Measurements from ENCODE around the gene NTM.

Gene NTM

GRCh38 chr11:131690776-131691175 is 320.4 kb downstream of the NTM start:
- Histone ChIP-seq H3K9me3 (ENCODE audit: control insufficient read depth, low read length) (no peaks in the 10 kb centered on the region), H3K4me1 (ENCODE audit: control insufficient read depth, insufficient read depth, low read length, poor library complexity, severe bottlenecking) (no peaks in the 10 kb centered on the region), H3K36me3 (ENCODE audit: control insufficient read depth, insufficient read depth, low read length) (no peaks in the 10 kb centered on the region), H3K4me3 (ENCODE audit: insufficient read depth, low read depth, low read length, poor library complexity, severe bottlenecking) (no peak overlapping the region), H3K27ac (ENCODE audit: insufficient read depth, low read length, poor library complexity, severe bottlenecking) (no peak overlapping the region), H3K27me3 (replicated peaks; ENCODE audit: control insufficient read depth, insufficient read depth, low read length, poor library complexity, severe bottlenecking) (no peaks in the 10 kb centered on the region)
- DNase-seq = no peak

GRCh38 chr11:131691181-131692041 is 321.0 kb downstream of the NTM start:
- Histone ChIP-seq H3K4me3 (ENCODE audit: insufficient read depth, low read depth, low read length, poor library complexity, severe bottlenecking) (no peak overlapping the region), H3K4me1 (ENCODE audit: control insufficient read depth, insufficient read depth, low read length, poor library complexity, severe bottlenecking) (no peaks in the 10 kb centered on the region), H3K27ac (ENCODE audit: insufficient read depth, low read length, poor library complexity, severe bottlenecking) (no peak overlapping the region), H3K27me3 (replicated peaks; ENCODE audit: control insufficient read depth, insufficient read depth, low read length, poor library complexity, severe bottlenecking) (no peaks in the 10 kb centered on the region), H3K36me3 (ENCODE audit: control insufficient read depth, insufficient read depth, low read length) (no peaks in the 10 kb centered on the region), H3K9me3 (ENCODE audit: control insufficient read depth, low read length) (no peaks in the 10 kb centered on the region)
- DNase-seq = no peak

DNA sequence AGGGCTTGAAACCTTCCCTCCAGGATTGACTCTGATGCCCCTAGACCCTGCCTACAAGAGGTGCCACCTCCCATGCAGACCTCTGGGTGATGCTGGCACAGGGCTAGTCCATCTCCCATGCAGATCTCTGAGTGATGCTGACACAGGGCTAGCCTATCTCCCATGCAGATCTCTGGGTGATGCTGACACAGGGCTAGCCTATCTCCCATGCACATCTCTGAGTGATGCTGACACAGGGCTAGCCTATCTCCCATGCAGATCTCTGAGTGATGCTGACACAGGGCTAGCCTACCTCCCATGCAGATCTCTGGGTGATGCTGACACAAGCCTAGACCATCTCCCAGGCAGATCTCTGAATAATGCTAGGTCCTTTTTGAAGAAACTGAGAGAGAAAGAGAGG is 321.7 kb downstream of the NTM start:
- no peaks in the 10 kb centered on the region for H3K36me3 ChIP-seq (ENCODE audit: control insufficient read depth, insufficient read depth, low read length)
- DNase-seq = no peak
- H3K27ac ChIP-seq (ENCODE audit: insufficient read depth, low read length, poor library complexity, severe bottlenecking) = no peak overlapping the region
- no peak overlapping the region for H3K4me3 ChIP-seq (ENCODE audit: insufficient read depth, low read depth, low read length, poor library complexity, severe bottlenecking)
- no peaks in the 10 kb centered on the region for H3K9me3 ChIP-seq (ENCODE audit: control insufficient read depth, low read length)
- H3K4me1 ChIP-seq (ENCODE audit: control insufficient read depth, insufficient read depth, low read length, poor library complexity, severe bottlenecking) = no peaks in the 10 kb centered on the region
- H3K27me3 ChIP-seq (replicated peaks; ENCODE audit: control insufficient read depth, insufficient read depth, low read length, poor library complexity, severe bottlenecking) = no peaks in the 10 kb centered on the region

- Histone ChIP-seq H3K27ac (ENCODE audit: insufficient read depth, low read length, poor library complexity, severe bottlenecking) (no peak overlapping the region), H3K4me1 (ENCODE audit: control insufficient read depth, insufficient read depth, low read length, poor library complexity, severe bottlenecking) (no peaks in the 10 kb centered on the region), H3K36me3 (ENCODE audit: control insufficient read depth, insufficient read depth, low read length) (no peaks in the 10 kb centered on the region), H3K27me3 (replicated peaks; ENCODE audit: control insufficient read depth, insufficient read depth, low read length, poor library complexity, severe bottlenecking) (no peaks in the 10 kb centered on the region), H3K4me3 (ENCODE audit: insufficient read depth, low read depth, low read length, poor library complexity, severe bottlenecking) (no peak overlapping the region), H3K9me3 (ENCODE audit: control insufficient read depth, low read length) (no peaks in the 10 kb centered on the region)
- no peak for DNase-seq
Measured at GRCh38 chr11:131692961-131693360, 322.5 kb downstream of the NTM start.

- DNase-seq = no peak
- Histone ChIP-seq H3K36me3 (ENCODE audit: control insufficient read depth, insufficient read depth, low read length) (no peaks in the 10 kb centered on the region), H3K9me3 (ENCODE audit: control insufficient read depth, low read length) (no peaks in the 10 kb centered on the region), H3K4me1 (ENCODE audit: control insufficient read depth, insufficient read depth, low read length, poor library complexity, severe bottlenecking) (no peaks in the 10 kb centered on the region), H3K4me3 (ENCODE audit: insufficient read depth, low read depth, low read length, poor library complexity, severe bottlenecking) (no peak overlapping the region), H3K27me3 (replicated peaks; ENCODE audit: control insufficient read depth, insufficient read depth, low read length, poor library complexity, severe bottlenecking) (no peaks in the 10 kb centered on the region), H3K27ac (ENCODE audit: insufficient read depth, low read length, poor library complexity, severe bottlenecking) (no peak overlapping the region)
Measured at GRCh38 chr11:131693756-131694155, 323.3 kb downstream of the NTM start.

DNA sequence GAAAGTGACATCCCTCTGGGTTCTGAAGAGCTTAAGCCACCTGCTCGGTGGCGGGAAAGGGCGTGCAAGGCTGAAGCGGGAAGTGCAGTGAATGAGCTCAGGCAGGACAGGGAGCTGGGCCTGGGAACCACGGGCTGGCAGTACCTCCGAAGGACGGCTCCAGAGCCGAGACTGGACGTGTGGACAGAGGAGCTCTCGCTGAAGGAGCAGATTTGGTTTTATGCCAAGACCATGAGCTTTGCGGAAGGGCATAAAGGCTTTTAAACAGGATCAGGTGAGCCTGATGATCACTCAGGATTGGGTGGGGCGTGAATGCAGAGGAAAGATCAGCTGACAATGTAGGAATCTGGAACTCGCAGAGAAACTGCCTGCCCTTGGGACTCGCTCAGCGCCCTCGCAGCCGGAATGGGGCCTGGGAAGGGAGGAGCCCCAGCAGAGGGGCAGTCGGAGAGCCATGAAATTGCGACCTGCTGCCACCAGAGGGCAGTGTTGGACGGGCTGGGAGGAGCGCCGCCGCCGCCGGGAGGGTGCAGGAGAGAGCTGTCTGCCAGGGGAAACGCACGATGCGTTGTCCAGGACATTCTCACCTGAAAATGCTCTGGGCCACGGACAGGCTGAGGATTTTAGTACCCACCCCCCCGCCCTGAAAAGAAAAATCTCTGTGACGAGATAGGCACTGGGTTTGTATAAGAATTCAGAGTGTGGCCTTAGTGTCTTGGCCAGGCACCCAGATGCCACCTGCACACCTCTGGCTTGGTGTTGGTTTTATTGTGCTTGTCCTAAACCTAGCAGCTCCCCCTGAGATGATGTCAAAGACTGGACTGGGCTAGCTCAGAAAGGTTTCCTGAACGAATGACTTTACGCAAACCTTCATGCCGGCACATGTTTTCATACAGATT is 324.4 kb downstream of the NTM start:
- H3K36me3 ChIP-seq (ENCODE audit: control insufficient read depth, insufficient read depth, low read length) = no peaks in the 10 kb centered on the region
- DNase-seq = peak in 1 of 3 donors; percentile 2
- no peaks in the 10 kb centered on the region for H3K4me1 ChIP-seq (ENCODE audit: control insufficient read depth, insufficient read depth, low read length, poor library complexity, severe bottlenecking)
- H3K4me3 ChIP-seq (ENCODE audit: insufficient read depth, low read depth, low read length, poor library complexity, severe bottlenecking) = no peak overlapping the region
- H3K27ac ChIP-seq (ENCODE audit: insufficient read depth, low read length, poor library complexity, severe bottlenecking) = no peak overlapping the region
- H3K9me3 ChIP-seq (ENCODE audit: control insufficient read depth, low read length) = no peaks in the 10 kb centered on the region
- H3K27me3 ChIP-seq (replicated peaks; ENCODE audit: control insufficient read depth, insufficient read depth, low read length, poor library complexity, severe bottlenecking) = no peaks in the 10 kb centered on the region

DNA sequence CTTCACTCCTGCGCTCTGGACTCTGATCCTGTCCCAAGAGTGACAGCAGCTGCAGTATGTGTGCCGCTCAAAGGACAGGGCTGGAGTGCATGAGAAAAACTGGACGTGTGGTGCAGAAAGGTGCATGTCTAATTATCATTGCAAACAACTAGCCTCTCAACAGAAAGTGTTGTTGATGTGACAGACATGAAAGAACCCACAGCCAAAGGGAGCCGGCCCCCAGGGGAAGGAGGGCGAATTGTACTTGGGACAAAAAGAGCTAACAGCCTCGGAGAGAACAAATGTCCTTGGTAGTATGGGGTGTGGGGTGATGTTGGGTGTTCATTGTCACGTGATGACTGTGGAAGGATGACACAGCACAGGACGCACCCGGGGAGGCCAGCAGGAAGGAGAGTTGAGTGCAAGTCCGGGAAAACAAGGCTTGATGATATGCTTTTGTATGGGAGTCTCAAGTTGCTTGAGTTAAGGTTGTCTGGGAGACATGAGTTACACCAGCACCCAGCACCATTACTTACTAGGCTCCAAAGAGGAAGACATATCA is 325.5 kb downstream of the NTM start:
- no peaks in the 10 kb centered on the region for H3K27me3 ChIP-seq (replicated peaks; ENCODE audit: control insufficient read depth, insufficient read depth, low read length, poor library complexity, severe bottlenecking)
- no peak for DNase-seq
- H3K9me3 ChIP-seq (ENCODE audit: control insufficient read depth, low read length) = no peaks in the 10 kb centered on the region
- H3K4me1 ChIP-seq (ENCODE audit: control insufficient read depth, insufficient read depth, low read length, poor library complexity, severe bottlenecking) = no peaks in the 10 kb centered on the region
- H3K36me3 ChIP-seq (ENCODE audit: control insufficient read depth, insufficient read depth, low read length) = no peaks in the 10 kb centered on the region
- no peak overlapping the region for H3K27ac ChIP-seq (ENCODE audit: insufficient read depth, low read length, poor library complexity, severe bottlenecking)
- H3K4me3 ChIP-seq (ENCODE audit: insufficient read depth, low read depth, low read length, poor library complexity, severe bottlenecking) = no peak overlapping the region

DNA sequence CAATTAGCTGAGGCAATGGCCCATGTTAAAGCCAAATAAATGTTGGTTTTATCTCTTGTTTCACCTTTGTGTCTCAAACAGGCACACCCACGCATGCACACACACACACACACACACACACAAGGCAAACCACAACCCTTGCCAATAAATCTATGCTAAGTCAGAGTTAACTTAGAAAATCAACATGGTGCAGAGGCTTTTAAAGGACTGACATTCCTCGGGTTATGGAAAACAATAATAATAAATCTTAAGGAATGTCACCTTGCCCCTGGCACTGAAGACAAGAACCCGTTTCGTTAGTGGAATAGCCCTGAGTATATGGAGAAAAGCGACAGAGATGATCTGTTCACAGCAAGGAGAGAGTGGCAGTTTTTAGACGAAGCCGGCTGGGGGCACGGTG is 326.3 kb downstream of the NTM start:
- H3K9me3 ChIP-seq (ENCODE audit: control insufficient read depth, low read length) = peaks cover 3% of the 10 kb centered on the region
- no peak overlapping the region for H3K4me3 ChIP-seq (ENCODE audit: insufficient read depth, low read depth, low read length, poor library complexity, severe bottlenecking)
- H3K4me1 ChIP-seq (ENCODE audit: control insufficient read depth, insufficient read depth, low read length, poor library complexity, severe bottlenecking) = no peaks in the 10 kb centered on the region
- H3K27me3 ChIP-seq (replicated peaks; ENCODE audit: control insufficient read depth, insufficient read depth, low read length, poor library complexity, severe bottlenecking) = no peaks in the 10 kb centered on the region
- no peak for DNase-seq
- no peaks in the 10 kb centered on the region for H3K36me3 ChIP-seq (ENCODE audit: control insufficient read depth, insufficient read depth, low read length)
- H3K27ac ChIP-seq (ENCODE audit: insufficient read depth, low read length, poor library complexity, severe bottlenecking) = no peak overlapping the region

GRCh38 chr11:131703311-131703710 is 332.9 kb downstream of the NTM start:
- Histone ChIP-seq H3K27me3 (replicated peaks; ENCODE audit: control insufficient read depth, insufficient read depth, low read length, poor library complexity, severe bottlenecking) (no peaks in the 10 kb centered on the region), H3K27ac (ENCODE audit: insufficient read depth, low read length, poor library complexity, severe bottlenecking) (no peak overlapping the region), H3K9me3 (ENCODE audit: control insufficient read depth, low read length) (peaks cover 3% of the 10 kb centered on the region), H3K36me3 (ENCODE audit: control insufficient read depth, insufficient read depth, low read length) (no peaks in the 10 kb centered on the region), H3K4me1 (ENCODE audit: control insufficient read depth, insufficient read depth, low read length, poor library complexity, severe bottlenecking) (no peaks in the 10 kb centered on the region), H3K4me3 (ENCODE audit: insufficient read depth, low read depth, low read length, poor library complexity, severe bottlenecking) (no peak overlapping the region)
- no peak for DNase-seq

GRCh38 chr11:131704682-131705081 is 334.3 kb downstream of the NTM start:
- H3K27ac ChIP-seq (ENCODE audit: insufficient read depth, low read length, poor library complexity, severe bottlenecking) = no peak overlapping the region
- DNase-seq = no peak
- H3K27me3 ChIP-seq (replicated peaks; ENCODE audit: control insufficient read depth, insufficient read depth, low read length, poor library complexity, severe bottlenecking) = no peaks in the 10 kb centered on the region
- H3K4me3 ChIP-seq (ENCODE audit: insufficient read depth, low read depth, low read length, poor library complexity, severe bottlenecking) = no peak overlapping the region
- no peaks in the 10 kb centered on the region for H3K4me1 ChIP-seq (ENCODE audit: control insufficient read depth, insufficient read depth, low read length, poor library complexity, severe bottlenecking)
- no peaks in the 10 kb centered on the region for H3K36me3 ChIP-seq (ENCODE audit: control insufficient read depth, insufficient read depth, low read length)
- H3K9me3 ChIP-seq (ENCODE audit: control insufficient read depth, low read length) = peaks cover 3% of the 10 kb centered on the region

Data from effector memory CD4-positive, alpha-beta T cell (primary cell).